ENCODE results near the gene SUMO3.

The SUMO3 gene

GRCh38 chr21:44778499-44778911 is 39.4 kb downstream of the SUMO3 start:
- no peak for DNase-seq (ENCODE audit: low spot score)

- no peak for DNase-seq (ENCODE audit: low spot score)
Measured at GRCh38 chr21:44778094-44778493, 39.8 kb downstream of the SUMO3 start.

- DNase-seq (ENCODE audit: low spot score): no peak
Measured at GRCh38 chr21:44774972-44775371, 42.9 kb downstream of the SUMO3 start.

- no peak for DNase-seq (ENCODE audit: low spot score)
Measured at GRCh38 chr21:44773291-44773932, 44.5 kb downstream of the SUMO3 start.

- no peak for DNase-seq (ENCODE audit: low spot score)
Measured at GRCh38 chr21:44771896-44772525, 45.9 kb downstream of the SUMO3 start.

- DNase-seq (ENCODE audit: low spot score): no peak
Measured at GRCh38 chr21:44767834-44768831, 49.7 kb downstream of the SUMO3 start.

GRCh38 chr21:44766818-44767354 is 51.0 kb downstream of the SUMO3 start:
- no peak for DNase-seq (ENCODE audit: low spot score)

- DNase-seq (ENCODE audit: low spot score): no peak
Measured at GRCh38 chr21:44766014-44766817, 51.6 kb downstream of the SUMO3 start.

GRCh38 chr21:44765231-44766013 is 52.4 kb downstream of the SUMO3 start:
- no peak for DNase-seq (ENCODE audit: low spot score)

GRCh38 chr21:44764319-44765230 is 53.3 kb downstream of the SUMO3 start:
- no peak for DNase-seq (ENCODE audit: low spot score)

GRCh38 chr21:44763451-44764318 is 54.2 kb downstream of the SUMO3 start:
- no peak for DNase-seq (ENCODE audit: low spot score)

GRCh38 chr21:44763050-44763378 is 54.8 kb downstream of the SUMO3 start:
- DNase-seq (ENCODE audit: low spot score): no peak

- DNase-seq (ENCODE audit: low spot score): no peak
Measured at GRCh38 chr21:44762221-44763049, 55.4 kb downstream of the SUMO3 start.

GRCh38 chr21:44761747-44762208 is 56.1 kb downstream of the SUMO3 start:
- no peak for DNase-seq (ENCODE audit: low spot score)

- no peak for DNase-seq (ENCODE audit: low spot score)
Measured at GRCh38 chr21:44761011-44761729, 56.7 kb downstream of the SUMO3 start.

- DNase-seq (ENCODE audit: low spot score): no peak
Measured at GRCh38 chr21:44760376-44760775, 57.5 kb downstream of the SUMO3 start.

- no peak for DNase-seq (ENCODE audit: low spot score)
Measured at GRCh38 chr21:44759628-44760285, 58.1 kb downstream of the SUMO3 start.

All from AG08395 (cell line).